ENCODE results near the gene MAGEA2. TPM values are rescaled to one million over a fixed set of nuclear protein-coding genes. Genes with fewer than 3 reads are reported as not detected.
"Not testable (repeated sequence)": the region's sequence is repeated elsewhere in the genome, so short reads cannot be mapped to it uniquely, and the experiment has no call there.

Gene MAGEA2
- total RNA-seq = not detected
- polyA plus RNA-seq = not detected
- total RNA-seq = not detected

GRCh38 chrX:152753686-152754650, at the start of gene MAGEA2:
TSS of gene MAGEA2 (minus strand) at chrX:152753842. CDS start at chrX:152751363, 2,479 bp downstream.
- H3K4me1 ChIP-seq (ENCODE audit: control insufficient read depth in 2 of 2, insufficient read depth in 2 of 2, low read length in 2 of 2); H3K4me1 Mint-ChIP-seq; H3K9me3 Mint-ChIP-seq; H3K36me3 ChIP-seq (ENCODE audit: control insufficient read depth in 2 of 3, insufficient read depth in 3 of 3, low read length in 3 of 3); H3K27me3 ChIP-seq (ENCODE audit: control insufficient read depth in 2 of 2, insufficient read depth in 2 of 2, low read length in 2 of 2); POLR2A ChIA-PET; H3K4me3 Mint-ChIP-seq; H3K36me3 Mint-ChIP-seq; H3K27me3 Mint-ChIP-seq; H3K9me3 ChIP-seq (ENCODE audit: control insufficient read depth in 2 of 3, low read length in 3 of 3); intact Hi-C loops (cut with micrococcal nuclease); ATAC-seq; H3K27ac Mint-ChIP-seq; H3K27ac ChIP-seq (ENCODE audit: low read depth, low read length); H3K4me3 ChIP-seq (ENCODE audit: low read length); DNase-seq; CTCF ChIA-PET: not testable (repeated sequence)

GRCh38 chrX:152798945-152799344, 45.3 kb upstream of the MAGEA2 start:
- peaks cover 5 to 14% (median 8%) of the 10 kb centered on the region in 5 donors for H3K27me3 Mint-ChIP-seq
- H3K4me3 Mint-ChIP-seq = no peak overlapping the region
- intact Hi-C loops (cut with micrococcal nuclease) = no loop called here
- H3K27me3 ChIP-seq (ENCODE audit: control insufficient read depth in 2 of 2, insufficient read depth in 2 of 2, low read length in 2 of 2) = no peaks in the 10 kb centered on the region
- H3K4me3 ChIP-seq (ENCODE audit: low read length) = no peak overlapping the region
- no peak overlapping the region for H3K27ac ChIP-seq (ENCODE audit: low read depth, low read length)
- ChIA-PET CTCF (no interaction called here), POLR2A (no interaction called here)
- DNase-seq (no peak), ATAC-seq (no peak)
- H3K36me3 Mint-ChIP-seq = no peaks in the 10 kb centered on the region
- H3K4me1 Mint-ChIP-seq = no peaks in the 10 kb centered on the region
- H3K36me3 ChIP-seq (ENCODE audit: control insufficient read depth in 2 of 3, insufficient read depth in 3 of 3, low read length in 3 of 3) = no peaks in the 10 kb centered on the region
- H3K27ac Mint-ChIP-seq = no peak overlapping the region
- H3K9me3 Mint-ChIP-seq = no peaks in the 10 kb centered on the region
- H3K4me1 ChIP-seq (ENCODE audit: control insufficient read depth in 2 of 2, insufficient read depth in 2 of 2, low read length in 2 of 2) = no peaks in the 10 kb centered on the region
- no peaks in the 10 kb centered on the region for H3K9me3 ChIP-seq (ENCODE audit: control insufficient read depth in 2 of 3, low read length in 3 of 3)

- ATAC-seq; intact Hi-C loops (cut with micrococcal nuclease); H3K36me3 ChIP-seq (ENCODE audit: control insufficient read depth in 2 of 3, insufficient read depth in 3 of 3, low read length in 3 of 3); H3K27me3 Mint-ChIP-seq; H3K9me3 Mint-ChIP-seq; H3K9me3 ChIP-seq (ENCODE audit: control insufficient read depth in 2 of 3, low read length in 3 of 3); H3K4me1 ChIP-seq (ENCODE audit: control insufficient read depth in 2 of 2, insufficient read depth in 2 of 2, low read length in 2 of 2); H3K4me1 Mint-ChIP-seq; H3K27ac Mint-ChIP-seq; POLR2A ChIA-PET; H3K27ac ChIP-seq (ENCODE audit: low read depth, low read length); H3K27me3 ChIP-seq (ENCODE audit: control insufficient read depth in 2 of 2, insufficient read depth in 2 of 2, low read length in 2 of 2); DNase-seq; H3K4me3 Mint-ChIP-seq; CTCF ChIA-PET; H3K4me3 ChIP-seq (ENCODE audit: low read length); H3K36me3 Mint-ChIP-seq: not testable (repeated sequence)
Measured at GRCh38 chrX:152787062-152787461, 33.4 kb upstream of the MAGEA2 start.

- POLR2A ChIA-PET; H3K9me3 Mint-ChIP-seq; CTCF ChIA-PET; H3K4me3 Mint-ChIP-seq; H3K36me3 Mint-ChIP-seq; H3K9me3 ChIP-seq (ENCODE audit: control insufficient read depth in 2 of 3, low read length in 3 of 3); H3K27me3 Mint-ChIP-seq; DNase-seq; H3K4me3 ChIP-seq (ENCODE audit: low read length); H3K4me1 ChIP-seq (ENCODE audit: control insufficient read depth in 2 of 2, insufficient read depth in 2 of 2, low read length in 2 of 2); H3K4me1 Mint-ChIP-seq; H3K27me3 ChIP-seq (ENCODE audit: control insufficient read depth in 2 of 2, insufficient read depth in 2 of 2, low read length in 2 of 2); H3K36me3 ChIP-seq (ENCODE audit: control insufficient read depth in 2 of 3, insufficient read depth in 3 of 3, low read length in 3 of 3); intact Hi-C loops (cut with micrococcal nuclease); ATAC-seq; H3K27ac ChIP-seq (ENCODE audit: low read depth, low read length); H3K27ac Mint-ChIP-seq: not testable (repeated sequence)
Measured at GRCh38 chrX:152769549-152770289, 16.1 kb upstream of the MAGEA2 start, which contains the start of gene MAGEA6. TSS of gene MAGEA6 (minus strand) at chrX:152769689. CDS start at chrX:152767650, 2,039 bp downstream.

- H3K36me3 Mint-ChIP-seq; H3K9me3 Mint-ChIP-seq; H3K4me1 Mint-ChIP-seq; H3K27ac Mint-ChIP-seq; ATAC-seq; CTCF ChIA-PET; DNase-seq; H3K9me3 ChIP-seq (ENCODE audit: control insufficient read depth in 2 of 3, low read length in 3 of 3); H3K4me1 ChIP-seq (ENCODE audit: control insufficient read depth in 2 of 2, insufficient read depth in 2 of 2, low read length in 2 of 2); H3K4me3 Mint-ChIP-seq; H3K27ac ChIP-seq (ENCODE audit: low read depth, low read length); H3K4me3 ChIP-seq (ENCODE audit: low read length); H3K27me3 Mint-ChIP-seq; POLR2A ChIA-PET; intact Hi-C loops (cut with micrococcal nuclease); H3K27me3 ChIP-seq (ENCODE audit: control insufficient read depth in 2 of 2, insufficient read depth in 2 of 2, low read length in 2 of 2); H3K36me3 ChIP-seq (ENCODE audit: control insufficient read depth in 2 of 3, insufficient read depth in 3 of 3, low read length in 3 of 3): not testable (repeated sequence)
Measured at GRCh38 chrX:152766562-152766961, 12.9 kb upstream of the MAGEA2 start.

- H3K27ac ChIP-seq (ENCODE audit: low read depth, low read length); H3K4me3 ChIP-seq (ENCODE audit: low read length); H3K27me3 ChIP-seq (ENCODE audit: control insufficient read depth in 2 of 2, insufficient read depth in 2 of 2, low read length in 2 of 2); H3K27me3 Mint-ChIP-seq; intact Hi-C loops (cut with micrococcal nuclease); H3K4me1 Mint-ChIP-seq; H3K27ac Mint-ChIP-seq; CTCF ChIA-PET; H3K4me1 ChIP-seq (ENCODE audit: control insufficient read depth in 2 of 2, insufficient read depth in 2 of 2, low read length in 2 of 2); H3K36me3 ChIP-seq (ENCODE audit: control insufficient read depth in 2 of 3, insufficient read depth in 3 of 3, low read length in 3 of 3); H3K4me3 Mint-ChIP-seq; H3K9me3 ChIP-seq (ENCODE audit: control insufficient read depth in 2 of 3, low read length in 3 of 3); ATAC-seq; POLR2A ChIA-PET; H3K36me3 Mint-ChIP-seq; DNase-seq; H3K9me3 Mint-ChIP-seq: not testable (repeated sequence)
Measured at GRCh38 chrX:152761582-152761981, 7.9 kb upstream of the MAGEA2 start.

All from naive thymus-derived CD4-positive, alpha-beta T cell (primary cell).